GM12872 (cell line): ENCODE measurements around the gene ABCF3.

Source experiments
- TF ChIP-seq, protein P1 (sequence below): IDR thresholded peaks from 3 replicates; pipeline ENCODE4 v1.5.1; 2011; ENCODE audit warnings: low read depth, mild to moderate bottlenecking, low read length, moderate library complexity; ENCODE audit not compliant: insufficient read depth

Gene ABCF3, protein sequence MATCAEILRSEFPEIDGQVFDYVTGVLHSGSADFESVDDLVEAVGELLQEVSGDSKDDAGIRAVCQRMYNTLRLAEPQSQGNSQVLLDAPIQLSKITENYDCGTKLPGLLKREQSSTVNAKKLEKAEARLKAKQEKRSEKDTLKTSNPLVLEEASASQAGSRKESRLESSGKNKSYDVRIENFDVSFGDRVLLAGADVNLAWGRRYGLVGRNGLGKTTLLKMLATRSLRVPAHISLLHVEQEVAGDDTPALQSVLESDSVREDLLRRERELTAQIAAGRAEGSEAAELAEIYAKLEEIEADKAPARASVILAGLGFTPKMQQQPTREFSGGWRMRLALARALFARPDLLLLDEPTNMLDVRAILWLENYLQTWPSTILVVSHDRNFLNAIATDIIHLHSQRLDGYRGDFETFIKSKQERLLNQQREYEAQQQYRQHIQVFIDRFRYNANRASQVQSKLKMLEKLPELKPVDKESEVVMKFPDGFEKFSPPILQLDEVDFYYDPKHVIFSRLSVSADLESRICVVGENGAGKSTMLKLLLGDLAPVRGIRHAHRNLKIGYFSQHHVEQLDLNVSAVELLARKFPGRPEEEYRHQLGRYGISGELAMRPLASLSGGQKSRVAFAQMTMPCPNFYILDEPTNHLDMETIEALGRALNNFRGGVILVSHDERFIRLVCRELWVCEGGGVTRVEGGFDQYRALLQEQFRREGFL

DNA sequence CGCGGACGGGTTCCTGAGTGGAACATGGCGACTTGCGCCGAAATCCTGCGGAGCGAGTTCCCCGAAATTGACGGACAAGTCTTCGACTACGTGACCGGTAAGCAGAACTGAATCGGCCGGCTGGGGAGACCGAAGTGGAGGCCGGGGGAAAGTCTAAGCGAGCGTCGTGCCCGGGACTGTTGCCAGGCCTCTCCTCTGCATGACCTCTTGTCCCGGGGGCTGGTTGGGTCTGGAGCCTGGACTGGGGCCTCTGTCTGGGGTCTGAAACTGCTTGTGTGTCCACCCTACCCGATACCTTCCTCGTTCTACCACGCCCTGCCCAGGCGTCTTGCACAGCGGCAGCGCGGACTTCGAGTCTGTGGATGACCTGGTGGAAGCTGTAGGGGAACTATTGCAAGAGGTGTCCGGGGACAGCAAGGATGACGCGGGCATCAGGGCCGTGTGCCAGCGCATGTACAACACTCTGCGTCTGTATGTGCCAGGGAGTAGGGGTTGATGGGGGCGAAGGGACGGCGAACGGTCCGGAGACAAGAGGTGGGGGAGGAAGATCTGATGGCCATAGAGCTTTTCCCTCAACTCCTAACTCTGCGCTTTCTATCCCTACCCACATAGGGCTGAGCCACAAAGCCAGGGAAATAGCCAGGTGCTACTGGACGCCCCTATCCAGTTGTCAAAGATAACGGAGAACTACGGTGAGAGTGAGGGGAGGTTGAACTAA lies at the start of gene ABCF3:
ABCF3 (plus strand) TSS at position 16 of the 718 bp plus-strand sequence; CDS start at position 25, 9 bp downstream.
- TF ChIP-seq, protein P1, sequence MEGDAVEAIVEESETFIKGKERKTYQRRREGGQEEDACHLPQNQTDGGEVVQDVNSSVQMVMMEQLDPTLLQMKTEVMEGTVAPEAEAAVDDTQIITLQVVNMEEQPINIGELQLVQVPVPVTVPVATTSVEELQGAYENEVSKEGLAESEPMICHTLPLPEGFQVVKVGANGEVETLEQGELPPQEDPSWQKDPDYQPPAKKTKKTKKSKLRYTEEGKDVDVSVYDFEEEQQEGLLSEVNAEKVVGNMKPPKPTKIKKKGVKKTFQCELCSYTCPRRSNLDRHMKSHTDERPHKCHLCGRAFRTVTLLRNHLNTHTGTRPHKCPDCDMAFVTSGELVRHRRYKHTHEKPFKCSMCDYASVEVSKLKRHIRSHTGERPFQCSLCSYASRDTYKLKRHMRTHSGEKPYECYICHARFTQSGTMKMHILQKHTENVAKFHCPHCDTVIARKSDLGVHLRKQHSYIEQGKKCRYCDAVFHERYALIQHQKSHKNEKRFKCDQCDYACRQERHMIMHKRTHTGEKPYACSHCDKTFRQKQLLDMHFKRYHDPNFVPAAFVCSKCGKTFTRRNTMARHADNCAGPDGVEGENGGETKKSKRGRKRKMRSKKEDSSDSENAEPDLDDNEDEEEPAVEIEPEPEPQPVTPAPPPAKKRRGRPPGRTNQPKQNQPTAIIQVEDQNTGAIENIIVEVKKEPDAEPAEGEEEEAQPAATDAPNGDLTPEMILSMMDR, result no peak

DNA sequence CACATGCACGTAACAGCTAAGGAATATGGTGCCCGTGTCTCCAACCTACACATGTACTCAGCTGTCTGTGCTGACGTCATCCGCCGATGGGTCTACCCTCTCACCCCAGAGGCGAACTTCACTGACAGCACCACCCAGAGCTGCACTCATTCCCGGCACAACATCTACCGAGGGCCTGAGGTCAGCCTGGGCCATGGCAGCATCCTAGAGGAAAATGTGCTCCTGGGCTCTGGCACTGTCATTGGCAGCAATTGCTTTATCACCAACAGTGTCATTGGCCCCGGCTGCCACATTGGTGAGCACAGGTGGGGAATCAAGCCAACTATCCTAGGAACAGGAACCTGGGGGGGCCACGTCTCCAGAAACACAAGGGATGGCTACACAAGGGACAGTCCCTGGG lies 45.6 kb upstream of the ABCF3 start:
- TF ChIP-seq, protein P1, result no peak

GRCh38 chr3:184142199-184142598 lies 43.8 kb upstream of the ABCF3 start:
- TF ChIP-seq, protein P1, result no peak

DNA sequence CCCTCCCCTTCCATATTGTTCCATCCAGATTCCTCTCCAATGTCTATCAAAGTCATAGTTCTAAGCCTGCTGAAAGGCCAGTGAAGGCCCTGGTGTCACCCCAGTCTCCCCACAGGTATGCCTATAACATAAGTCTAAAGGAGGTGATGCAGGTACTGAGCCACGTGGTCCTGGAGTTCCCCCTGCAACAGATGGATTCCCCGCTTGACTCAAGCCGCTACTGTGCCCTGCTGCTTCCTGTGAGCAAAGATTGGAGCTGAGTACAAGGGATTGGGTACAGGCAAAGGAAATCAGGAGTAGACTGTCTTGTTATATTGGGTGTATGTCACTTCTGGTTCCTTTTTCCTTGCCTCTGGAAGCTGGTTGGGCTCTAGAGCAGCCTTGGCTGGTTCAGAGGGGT lies 42.7 kb upstream of the ABCF3 start:
- TF ChIP-seq, protein P1, result no peak

GRCh38 chr3:184144505-184144904 lies 41.5 kb upstream of the ABCF3 start:
- TF ChIP-seq, protein P1, result no peak

DNA sequence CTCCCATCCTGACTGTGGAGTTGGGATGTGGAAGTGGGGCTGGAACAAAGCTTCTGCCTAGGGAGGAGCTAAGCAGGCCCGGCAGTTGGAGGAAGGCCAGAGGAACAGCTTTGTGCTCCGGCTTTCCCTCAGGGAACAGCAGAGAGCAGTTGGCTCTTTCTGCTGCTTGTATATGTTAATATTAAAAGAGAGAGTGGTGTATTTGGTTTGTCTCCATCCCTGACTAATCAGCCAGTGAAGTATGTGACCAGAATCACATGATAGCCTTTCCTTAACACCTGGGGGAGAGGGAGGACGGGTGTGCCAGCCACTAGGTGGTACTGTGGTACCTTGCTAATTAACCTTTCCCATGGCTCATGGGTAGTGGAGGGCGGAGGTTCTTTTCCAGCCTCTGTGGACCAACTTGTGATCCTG lies 40.9 kb upstream of the ABCF3 start:
- TF ChIP-seq, protein P1, result peak; percentile 57

GRCh38 chr3:184145751-184146270 lies 40.2 kb upstream of the ABCF3 start:
- TF ChIP-seq, protein P1, result no peak
